Middle frontal gyrus (tissue), 1 donor: ENCODE measurements around the gene TNS3.

Source experiments
- DNase-seq: peaks from one replicate; pipeline ENCODE4 v3.0.0-alpha.2; 2015; ENCODE audit warnings: low spot score; ENCODE audit errors: extremely low spot score

Gene TNS3

DNA sequence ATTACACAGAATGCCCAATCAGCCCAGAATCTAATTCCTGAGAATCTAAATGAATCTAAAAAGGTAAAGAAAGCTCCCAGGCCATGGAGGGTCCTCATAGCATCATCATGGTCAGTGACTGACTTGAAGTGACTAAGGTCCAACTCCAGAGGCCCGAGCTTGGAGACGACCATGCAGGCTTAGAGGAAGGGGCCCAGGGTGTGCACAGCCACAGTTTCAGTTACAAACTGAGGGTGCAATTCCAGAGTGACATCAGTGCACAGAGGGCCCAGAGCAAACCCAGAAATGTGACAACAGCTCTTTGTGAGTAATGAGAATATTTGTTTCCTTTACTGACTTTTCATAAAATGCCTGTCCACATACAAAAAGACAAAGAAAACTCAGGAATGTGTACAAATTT, 170.0 kb downstream of the TNS3 start:
- DNase-seq: no peak

DNA sequence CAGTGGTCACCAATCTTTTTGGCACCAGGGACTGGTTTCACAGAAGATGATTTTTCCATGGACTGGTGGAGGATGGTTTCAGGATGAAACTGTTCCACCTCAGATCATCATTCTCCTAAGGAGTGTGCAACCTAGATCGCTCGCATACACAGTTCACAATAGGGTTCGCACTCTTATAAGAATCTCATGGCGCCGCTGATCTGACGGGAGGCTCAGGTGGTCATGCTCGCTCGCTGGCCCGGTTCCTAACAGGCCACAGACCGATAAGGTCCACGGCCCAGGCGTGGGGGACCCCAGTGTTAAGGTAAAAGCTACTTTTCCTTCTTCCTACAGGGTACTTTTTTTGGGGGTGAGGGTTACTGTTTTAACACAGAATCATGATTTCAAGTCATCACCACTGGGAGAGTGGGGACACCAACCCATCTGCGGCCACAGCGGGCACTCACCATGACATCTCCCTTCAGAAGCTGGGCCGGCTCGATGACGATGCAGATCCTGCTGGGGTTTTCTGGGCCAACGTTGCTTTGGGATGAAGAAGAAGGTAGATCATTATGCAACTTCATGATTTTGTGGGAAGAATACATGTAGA, 170.5 kb downstream of the TNS3 start:
- no peak for DNase-seq

DNA sequence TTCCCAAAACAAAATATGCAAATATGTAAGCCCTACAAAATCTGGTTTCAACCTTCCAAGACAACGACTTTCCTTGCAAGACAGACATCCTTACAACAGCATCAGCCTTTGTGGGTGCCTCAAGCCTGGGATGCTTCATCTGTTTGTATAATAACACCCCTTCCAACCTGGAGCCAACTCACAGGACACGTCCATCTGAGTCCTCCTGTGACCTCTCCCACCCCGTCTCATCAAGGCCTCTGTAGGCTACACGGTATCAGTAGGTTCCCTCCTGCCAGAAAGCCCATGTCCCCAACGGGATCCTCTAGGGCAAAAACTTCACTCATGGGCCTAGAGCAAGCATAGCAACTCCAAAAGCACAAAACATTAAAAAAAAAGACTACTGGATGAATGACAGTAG, 173.2 kb downstream of the TNS3 start:
- no peak for DNase-seq

DNA sequence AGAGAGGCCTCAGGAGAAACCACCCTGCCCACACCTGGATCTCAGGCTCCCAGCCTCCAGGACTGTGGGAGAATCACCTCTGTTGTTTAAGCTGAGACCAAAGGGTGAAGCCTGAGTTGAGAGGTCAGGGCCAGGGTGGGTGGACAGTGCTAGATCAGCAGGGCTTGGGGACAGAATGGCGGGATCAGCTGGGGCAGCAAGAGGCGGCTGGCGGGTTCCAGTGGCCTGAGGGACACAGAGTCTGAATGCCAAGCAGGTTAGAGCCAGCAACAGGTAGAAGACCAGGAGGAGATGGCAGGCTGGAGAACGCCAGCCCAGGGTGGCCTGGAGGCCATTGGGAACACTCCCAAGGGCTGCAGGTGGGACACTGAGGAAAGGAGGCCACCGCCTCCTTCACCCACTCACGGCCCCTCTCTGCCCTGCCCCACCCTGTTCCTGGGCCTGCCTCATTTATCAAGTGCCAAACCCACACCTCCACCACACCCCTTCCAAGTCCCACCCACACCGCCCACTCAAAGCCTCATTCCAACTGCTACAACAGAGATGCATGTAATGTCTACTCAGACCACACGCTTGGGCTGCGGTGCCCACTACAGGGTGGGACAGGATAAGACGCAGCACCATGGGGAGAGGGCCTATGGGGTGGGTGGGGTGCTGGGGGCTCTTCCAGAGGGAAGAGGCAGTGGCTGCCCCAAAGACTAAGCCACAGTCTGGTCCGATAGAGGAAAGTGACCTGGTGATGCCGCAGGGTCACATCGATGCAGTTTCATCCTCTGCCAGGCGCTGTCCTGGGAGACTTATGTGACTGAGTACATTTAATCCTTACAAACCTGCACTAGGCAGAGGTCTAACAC, 173.9 kb downstream of the TNS3 start:
- DNase-seq: no peak

DNA sequence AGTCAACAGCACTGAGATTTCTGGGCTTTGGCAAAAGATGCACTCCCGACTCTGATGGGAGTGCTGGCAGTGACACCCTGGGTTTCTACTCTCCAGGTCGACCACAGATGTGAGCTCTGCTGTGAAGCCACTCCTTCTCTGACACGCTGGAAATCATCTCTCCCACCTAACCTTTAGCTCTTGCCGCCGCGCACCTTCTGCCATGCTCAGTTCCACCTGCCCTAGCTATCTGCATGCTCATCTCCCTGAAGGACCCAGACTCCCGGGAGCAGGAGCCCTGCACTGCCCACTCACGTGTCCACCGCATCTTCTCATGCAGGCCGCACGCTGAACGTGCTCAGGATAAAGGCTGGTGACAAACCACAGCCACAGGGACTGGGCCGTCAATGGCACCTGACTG, 174.8 kb downstream of the TNS3 start:
- DNase-seq: no peak

DNA sequence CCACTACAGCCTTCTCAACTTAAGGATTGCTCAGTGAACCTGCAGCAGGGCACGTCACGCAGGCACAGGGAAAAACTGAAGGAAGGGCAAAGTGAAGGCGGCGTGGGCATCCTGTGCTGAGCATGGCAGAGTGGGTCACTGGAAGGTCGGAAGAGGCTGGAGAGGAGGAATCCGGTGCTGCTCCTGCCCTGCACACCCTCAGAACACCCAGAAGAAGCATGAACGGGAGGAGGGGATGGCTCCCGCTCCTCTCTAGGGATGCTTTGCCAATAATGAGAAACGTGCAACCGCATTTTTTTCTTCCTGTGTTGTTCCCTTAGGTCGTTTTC, 175.1 kb downstream of the TNS3 start:
- no peak for DNase-seq

DNA sequence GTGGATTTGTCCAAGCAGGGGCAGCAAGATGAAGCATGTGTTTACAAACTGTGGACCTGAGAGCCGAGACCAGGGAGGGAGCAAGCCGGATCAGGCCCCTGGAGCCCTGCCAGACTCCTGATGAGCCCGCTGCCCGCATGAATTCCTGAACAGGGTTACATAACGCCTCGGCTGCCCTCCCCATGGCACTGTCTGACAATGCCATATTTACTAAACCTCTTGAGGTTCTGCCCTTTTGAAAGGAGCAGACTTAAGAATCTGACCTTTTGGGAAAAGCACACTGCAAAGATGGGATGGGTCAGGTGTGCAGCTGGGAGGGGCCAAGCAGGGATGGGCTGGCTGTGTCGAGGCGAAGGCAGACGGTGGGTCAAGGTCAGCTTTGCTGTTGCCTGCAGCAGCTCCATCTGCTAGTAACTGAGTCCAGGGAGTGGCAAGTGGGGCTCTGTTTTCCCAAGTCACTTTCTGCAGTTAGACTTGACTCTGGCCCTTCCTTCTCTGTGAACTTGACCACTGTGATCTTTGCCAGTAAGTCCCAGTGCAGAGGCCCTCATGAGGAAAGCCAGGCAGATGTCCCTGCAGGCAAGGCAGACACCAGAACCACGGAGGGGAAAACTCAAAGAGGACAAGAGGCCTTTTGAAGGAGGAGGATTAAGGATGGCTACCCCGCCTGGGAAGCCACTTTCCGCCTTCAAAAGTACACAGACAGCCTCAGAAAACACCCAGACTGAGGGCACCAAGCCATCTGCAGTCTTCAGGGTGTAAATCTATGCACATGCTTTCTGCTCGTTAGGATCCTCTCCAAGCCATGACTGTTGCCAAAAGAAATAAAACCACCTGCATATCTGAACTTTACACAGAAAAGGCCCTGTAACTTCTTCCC, 175.8 kb downstream of the TNS3 start:
- no peak for DNase-seq

DNA sequence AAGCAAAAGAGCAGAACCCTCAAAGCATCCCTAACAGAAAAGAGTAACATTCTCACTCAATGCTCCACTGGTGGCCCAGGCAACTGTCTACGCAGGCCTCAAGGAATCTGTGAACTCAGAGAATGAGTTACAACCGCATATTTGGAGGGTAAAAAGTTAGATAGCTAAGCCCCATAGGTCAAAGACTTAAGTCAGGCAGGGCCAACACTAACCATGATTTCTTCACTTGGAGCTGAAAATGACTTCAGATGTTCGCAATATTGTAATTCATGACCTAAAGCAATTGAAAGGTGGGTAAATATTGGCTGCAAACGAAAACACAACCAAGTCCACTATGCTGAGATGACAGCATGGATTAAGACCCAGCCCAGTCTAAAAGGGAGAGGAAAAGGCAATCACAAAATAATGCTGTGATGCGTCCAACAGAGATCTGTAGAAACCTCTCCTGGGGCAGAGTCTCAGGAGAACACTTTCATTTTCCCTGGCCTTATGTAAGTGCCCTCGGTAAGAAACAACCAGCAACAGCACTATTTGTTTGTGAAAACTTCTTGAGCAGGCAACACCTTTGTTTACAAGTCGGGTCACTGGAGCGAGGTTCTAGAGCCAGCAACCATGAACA, 176.5 kb downstream of the TNS3 start:
- no peak for DNase-seq

DNA sequence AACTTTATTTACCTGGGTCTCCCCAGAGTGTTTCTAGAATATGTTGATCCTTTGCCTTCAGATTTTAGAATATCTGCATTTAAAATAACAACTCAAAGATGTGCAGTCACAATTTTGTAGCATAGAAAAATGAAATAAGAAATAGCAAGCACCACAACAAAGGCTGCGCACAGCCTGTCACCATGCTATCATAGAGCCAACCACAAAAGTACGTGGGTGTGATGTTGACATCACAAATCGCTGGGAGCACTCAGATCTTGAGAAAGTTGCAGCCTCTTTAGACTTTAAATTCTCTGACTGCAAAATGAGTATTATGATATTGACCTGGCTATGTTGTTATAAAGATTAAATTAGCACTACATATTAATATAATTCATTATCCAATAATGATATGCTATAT, 177.9 kb downstream of the TNS3 start:
- DNase-seq: no peak

DNA sequence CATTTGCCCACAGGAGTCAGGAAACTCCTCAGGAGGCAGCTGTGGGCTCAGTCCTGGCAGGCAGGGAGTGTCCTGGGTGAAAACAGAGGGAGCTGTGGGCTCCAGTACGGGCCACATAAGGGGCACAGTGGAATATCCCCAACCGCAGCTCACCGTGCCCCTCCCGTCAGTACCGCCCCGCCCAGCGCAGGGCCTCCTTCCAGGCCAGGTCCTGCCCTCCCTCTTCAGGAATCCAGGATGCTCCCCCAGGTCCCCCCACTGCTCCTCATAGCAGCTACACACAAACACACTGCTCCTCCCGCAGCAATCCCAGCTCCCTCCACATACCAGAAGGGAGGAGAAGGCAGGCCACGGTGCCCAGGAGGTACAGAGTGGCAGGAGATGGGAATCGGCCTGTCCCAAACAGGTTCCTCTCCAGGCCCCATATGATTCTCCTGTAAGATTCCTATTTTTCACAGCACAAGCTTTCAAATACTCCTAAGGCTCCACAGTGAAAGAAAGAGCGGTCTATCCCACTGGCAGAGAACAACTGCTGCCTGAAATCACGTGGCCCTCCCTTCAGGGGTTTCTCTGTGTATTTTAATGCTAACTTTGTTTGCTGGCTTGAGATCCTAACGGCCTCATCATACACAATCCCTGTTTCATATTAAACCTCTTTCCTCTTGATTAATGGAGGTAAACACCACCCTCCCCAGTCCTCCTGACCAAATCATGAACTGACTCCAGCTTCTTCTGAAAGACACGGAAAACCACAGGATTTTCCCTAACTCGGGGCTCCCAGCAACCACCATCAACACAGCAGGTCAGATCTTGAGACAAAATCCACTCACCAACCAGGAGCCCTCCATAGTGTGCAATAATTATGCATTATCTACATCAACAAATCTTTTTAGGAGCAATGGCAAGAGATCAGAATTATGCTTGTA, 178.7 kb downstream of the TNS3 start:
- DNase-seq: no peak

DNA sequence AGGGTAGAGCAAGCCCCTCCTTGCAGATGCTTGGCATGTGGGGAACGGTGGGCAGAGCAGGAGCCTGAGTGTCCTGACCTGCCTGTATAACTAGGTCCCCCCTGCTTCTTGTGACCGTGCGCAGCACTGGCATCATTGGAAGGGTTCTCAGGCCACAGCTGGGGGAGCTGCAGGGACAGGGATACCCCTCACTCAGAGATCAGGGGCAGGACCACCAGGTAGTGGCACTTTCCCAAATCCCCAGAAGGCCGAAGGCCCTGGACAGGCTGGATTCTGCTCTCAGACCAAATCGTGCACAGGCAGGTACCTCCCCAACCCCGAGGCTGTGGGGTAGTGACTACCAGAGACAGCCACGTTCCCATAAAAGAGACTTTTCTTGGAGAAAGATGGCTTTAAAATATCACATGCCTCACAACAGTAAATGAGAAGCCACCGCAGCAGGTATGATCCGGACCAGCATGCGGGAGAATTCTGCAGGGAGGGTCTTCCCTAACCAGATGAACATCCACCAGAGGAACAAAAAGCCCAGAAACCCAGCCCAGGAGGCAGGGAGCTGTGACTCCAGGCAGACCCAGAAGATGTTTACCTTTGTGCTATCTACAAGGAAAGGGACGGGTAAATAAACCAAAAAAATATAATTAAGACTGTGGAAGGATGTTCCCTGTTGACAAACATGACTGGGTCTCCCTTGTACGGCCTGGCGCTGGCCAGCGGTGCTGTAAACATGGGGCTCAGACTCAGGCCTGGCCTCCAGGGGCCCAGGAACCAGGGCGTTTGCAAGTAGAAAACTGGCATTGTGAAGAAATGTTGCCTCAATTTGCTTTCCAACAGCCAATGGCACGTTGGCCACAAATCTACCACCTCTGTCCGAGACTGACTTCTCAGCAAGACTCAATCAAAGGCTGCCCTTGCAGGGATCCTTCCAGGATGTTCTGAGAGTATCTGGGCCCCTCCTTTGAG, 180.0 kb downstream of the TNS3 start:
- DNase-seq: no peak

DNA sequence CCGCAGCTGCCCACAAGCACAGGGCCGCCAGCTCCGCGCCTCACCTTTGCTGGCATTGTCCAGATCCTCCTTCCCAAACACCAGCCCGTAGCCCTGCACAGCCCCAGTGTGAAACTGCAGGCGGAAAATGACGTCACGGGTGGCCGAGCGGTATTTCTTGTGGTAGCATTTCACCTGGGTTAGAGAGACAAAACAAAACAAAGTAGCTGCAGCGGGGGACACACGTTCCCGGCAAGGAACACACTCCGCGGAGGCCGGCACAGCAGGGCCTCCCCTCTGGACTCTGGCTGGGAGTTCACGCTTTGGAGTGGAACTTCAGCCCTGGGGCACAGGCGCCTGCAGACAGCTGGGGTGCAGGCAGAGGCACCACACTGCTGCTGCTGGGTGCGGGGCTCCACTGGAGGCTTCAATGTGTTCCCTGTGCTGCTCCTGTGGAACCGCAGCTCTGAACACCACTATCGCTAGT, 181.1 kb downstream of the TNS3 start:
- no peak for DNase-seq

DNA sequence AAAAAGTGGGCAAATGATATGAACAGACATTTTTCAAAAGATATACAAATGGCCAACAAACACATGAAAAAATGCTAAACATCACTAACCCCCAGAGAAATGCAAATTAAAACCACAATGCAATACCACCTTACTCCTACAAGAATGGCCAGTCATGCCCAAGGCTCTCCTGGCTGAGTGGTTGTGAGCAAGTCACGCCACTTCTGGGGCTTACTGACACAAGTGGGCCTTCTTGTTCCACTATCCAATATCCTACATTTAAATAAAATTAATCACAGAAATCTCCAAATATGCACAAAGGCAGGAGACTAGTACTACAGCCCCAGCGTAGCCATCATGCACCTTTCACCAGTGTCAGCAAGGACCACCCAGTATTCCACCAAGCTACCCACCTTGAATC, 181.9 kb downstream of the TNS3 start:
- no peak for DNase-seq

DNA sequence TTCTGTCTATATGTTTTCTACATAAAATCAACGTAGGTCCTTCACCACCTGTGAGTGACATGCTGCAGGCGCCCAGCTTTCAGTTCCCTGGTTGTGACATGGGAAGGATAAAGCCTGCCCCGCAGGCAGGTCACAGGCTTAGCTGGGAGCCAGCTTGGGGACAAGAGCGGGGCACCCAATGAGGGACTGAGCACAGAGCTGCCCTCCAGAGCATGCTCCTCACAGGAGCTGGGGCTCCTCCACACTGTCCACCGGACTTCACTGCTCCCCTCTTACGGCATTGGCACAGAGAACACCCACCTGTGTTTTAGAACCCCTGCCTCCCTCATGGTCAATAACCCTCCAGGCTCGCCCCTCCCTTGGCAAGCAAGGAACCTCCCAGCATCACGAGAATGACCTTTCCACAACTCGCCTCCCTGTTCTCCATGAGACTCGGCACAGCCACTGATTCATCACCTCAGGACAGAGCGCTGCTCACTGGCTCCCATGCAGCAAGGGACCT, 187.1 kb downstream of the TNS3 start:
- no peak for DNase-seq

DNA sequence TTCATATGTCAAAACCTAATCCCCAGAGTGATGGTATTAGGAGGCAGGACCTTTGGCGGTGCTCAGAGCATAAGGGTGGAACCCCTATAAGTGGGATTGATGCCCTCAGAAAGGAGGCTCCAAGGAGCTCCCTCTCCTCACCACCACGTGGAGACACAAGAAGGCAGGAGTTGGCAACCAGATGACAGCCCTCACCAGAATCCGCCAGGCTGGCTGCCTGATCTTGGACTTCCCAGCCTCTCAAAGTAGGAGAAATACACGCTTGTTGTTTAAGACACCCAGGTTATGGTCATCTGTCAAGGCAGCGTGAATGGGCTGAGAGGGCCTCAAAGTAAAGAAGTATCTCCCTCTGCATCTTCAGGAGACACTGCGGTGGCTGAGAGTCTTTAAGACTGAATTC, 187.7 kb downstream of the TNS3 start:
- no peak for DNase-seq

DNA sequence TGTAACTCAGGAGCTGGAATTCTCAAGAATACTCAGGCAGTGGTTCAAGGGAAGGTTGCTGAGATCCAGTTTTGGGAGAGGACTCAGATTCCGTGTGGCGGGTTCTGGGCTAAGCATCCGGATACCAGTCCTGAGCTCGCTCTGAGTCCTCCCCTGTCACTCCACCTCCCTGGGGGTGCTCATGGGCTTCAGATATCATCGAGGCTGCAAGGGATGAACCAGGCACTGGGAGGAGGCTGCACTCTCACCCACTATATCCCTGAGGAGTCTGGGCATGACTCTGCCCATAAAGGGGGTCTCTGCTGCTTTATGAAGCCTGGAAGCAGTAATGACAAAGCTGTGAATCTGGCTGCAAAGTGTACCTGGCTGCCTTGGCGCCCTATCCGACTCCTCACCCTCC, 188.5 kb downstream of the TNS3 start:
- DNase-seq: no peak

DNA sequence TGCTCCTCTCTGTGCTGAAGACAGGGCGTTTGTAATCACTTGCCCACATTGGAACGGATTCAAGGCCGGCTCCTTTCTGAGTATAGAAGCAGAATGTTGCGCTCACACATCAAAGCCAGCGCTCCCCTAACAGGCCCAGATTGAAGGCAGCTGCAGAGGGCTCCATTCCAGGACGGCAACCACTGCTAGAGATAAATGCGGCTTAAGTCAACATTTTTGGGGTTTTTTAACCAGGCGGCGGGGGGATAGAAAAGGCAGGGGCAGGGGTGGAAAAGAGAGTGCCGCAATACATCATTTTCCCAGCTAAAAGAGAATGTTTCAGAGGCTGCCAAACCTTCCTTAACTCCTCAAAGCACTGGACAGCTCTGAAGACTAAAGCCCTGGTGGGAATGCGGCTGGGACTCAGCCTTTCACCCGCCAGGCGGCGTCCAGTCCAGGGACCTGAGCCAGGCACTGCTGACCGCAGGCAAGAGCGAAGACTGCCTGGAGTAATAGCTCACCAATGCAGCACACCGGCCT, 189.6 kb downstream of the TNS3 start:
- DNase-seq: no peak

DNA sequence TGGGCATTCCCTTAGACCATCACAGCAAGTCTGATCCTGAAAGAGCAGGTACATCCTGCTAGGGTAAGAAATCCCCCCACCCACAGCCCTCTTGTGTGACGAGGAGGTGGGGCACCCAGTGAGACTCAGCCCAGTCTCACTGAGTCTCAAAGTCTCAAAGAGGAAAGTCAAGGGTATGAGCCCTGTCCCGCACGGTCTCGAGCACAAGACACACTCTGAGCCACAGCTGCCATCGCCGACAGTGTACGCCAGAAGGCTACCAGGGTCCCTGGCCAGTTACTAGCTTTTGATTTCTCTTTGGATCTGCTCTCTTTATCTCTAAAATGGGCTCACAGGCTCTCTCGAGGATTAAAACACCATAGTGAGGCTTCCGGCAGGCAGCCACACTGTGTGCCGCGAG, 190.2 kb downstream of the TNS3 start:
- DNase-seq: no peak

DNA sequence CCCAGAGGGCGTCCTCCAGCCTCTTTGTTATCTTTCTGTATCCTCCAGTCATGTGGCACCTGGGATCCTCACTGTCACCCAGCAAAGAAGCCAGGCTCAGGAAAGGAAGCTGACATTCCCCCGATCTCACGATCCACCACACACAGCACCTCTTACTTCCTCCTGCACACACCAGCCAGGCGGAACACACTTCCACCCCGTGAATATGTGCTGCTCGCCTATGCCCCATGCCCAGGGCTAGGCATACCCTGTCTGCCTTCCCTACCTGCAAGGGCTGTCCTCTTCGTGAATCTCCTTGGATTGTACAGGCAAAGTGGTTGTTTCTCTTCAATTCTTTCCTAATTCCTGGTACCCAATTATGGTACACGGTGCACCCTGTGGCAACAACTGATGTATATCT, 191.0 kb downstream of the TNS3 start:
- DNase-seq: no peak
